Gastroesophageal sphincter (tissue), 4 donors: ENCODE data around the gene LNX1. TPM values are rescaled to one million over a fixed set of nuclear protein-coding genes. Genes with fewer than 3 reads are reported as not detected.

Experiments used
- ATAC-seq: fragments of 150-250 bp; one replicate; pipeline ENCODE4 v1.9.1; 2016; ENCODE audit warnings: mild to moderate bottlenecking, moderate library complexity
- H3K27ac ChIP-seq, 4 donors: fragments of 200-600 bp; sonication (generic) in 3 of 4; 1 replicate in 3 of 4; 2 replicates in 1 of 4; pipeline ENCODE4 v1.5.1; 2016 to 2019
- H3K27me3 ChIP-seq: fragments of 200-600 bp; sonication (generic); one replicate; pipeline ENCODE4 v1.5.1; 2019
- H3K36me3 ChIP-seq, 2 donors: fragments of 200-600 bp; sonication (generic); one replicate each; pipeline ENCODE4 v1.5.1; 2019; ENCODE audit warnings: control low read depth in 1 of 2
- H3K4me1 ChIP-seq, 3 donors: fragments of 200-600 bp; sonication (generic); 1 replicate in 2 of 3; 2 replicates in 1 of 3; pipeline ENCODE4 v1.5.1; 2016 to 2019; ENCODE audit warnings: control low read depth in 2 of 3
- H3K4me3 ChIP-seq, 2 donors: fragments of 200-600 bp; sonication (generic); one replicate each; pipeline ENCODE4 v1.5.1; 2019; ENCODE audit warnings: mild to moderate bottlenecking in 1 of 2, moderate library complexity in 1 of 2
- H3K9me3 ChIP-seq, 3 donors: fragments of 200-600 bp; sonication (generic); one replicate each; pipeline ENCODE4 v1.5.1; 2017 to 2019; ENCODE audit warnings: control low read depth in 2 of 3
- EP300 ChIP-seq: sonication (generic); formaldehyde crosslinking; IDR thresholded peaks from one replicate; pipeline ENCODE4 v1.6.1; 2017; ENCODE audit warnings: antibody characterized with exemption, mild to moderate bottlenecking
- POLR2A ChIP-seq, 2 donors: fragments of 450-650 bp; IDR thresholded peaks; one replicate each; pipeline ENCODE4 v1.6.1; 2017; ENCODE audit warnings: antibody characterized with exemption in 2 of 2, mild to moderate bottlenecking in 2 of 2, moderate library complexity in 1 of 2
- POLR2AphosphoS5 ChIP-seq: sonication (generic); formaldehyde crosslinking; IDR thresholded peaks from one replicate; pipeline ENCODE4 v1.6.1; 2017; ENCODE audit warnings: antibody characterized with exemption
- WGBS, 2 donors: methylation state at CpG; one replicate each; pipeline ENCODE4 v1.1.5; 2018; ENCODE audit warnings: low coverage in 1 of 2; 5-methylcytosine and 5-hydroxymethylcytosine counted together
- total RNA-seq, 4 donors: library from RNA; depleted of rRNA; stranded (reverse); fragments of >200 nt; gene quantifications; one replicate each; pipeline ENCODE4 v1.1.0, GENCODE V29; 2016
- TF ChIP-seq, protein P1 (sequence below), 4 experiments: fragments of 200-600 bp in 2 of 4; fragments of 450-650 bp in 2 of 4; sonication (generic) in 1 of 4; IDR thresholded peaks; one replicate each; pipeline ENCODE4 v1.5.1; 2017 to 2019; ENCODE audit warnings: antibody characterized with exemption in 4 of 4, mild to moderate bottlenecking in 2 of 4, moderate library complexity in 2 of 4

Gene LNX1
- total RNA-seq, 4 donors from 2014 or later = 2.6 to 13.6 (median 7.2) TPM

DNA sequence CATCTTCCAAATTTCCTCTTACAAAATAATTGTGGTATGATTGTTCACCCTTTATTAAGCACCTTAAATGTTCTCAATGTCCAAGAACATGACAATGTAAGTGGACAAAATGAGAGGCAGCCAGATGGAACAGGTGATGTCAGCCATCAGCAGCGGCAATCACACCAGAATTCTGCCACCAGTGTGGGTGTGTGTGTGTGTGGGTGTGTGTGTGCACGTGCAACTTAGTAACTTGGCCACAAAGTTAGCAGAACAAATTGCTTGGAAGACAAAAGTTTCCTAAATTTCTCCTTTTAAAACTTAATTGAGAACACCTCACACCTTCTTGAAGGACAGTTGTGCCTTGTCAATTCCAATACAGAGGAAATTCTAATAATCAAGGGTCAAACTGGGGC is 18.7 kb downstream of the LNX1 start:
- Histone ChIP-seq H3K9me3 (no peaks in the 10 kb centered on the region), H3K4me3 (no peak overlapping the region), H3K27me3 (no peaks in the 10 kb centered on the region), H3K36me3 (no peaks in the 10 kb centered on the region), H3K4me1 (no peaks in the 10 kb centered on the region), H3K27ac (no peak overlapping the region)
- 71 to 86% methylated on average over 1 to 2 of the region's 2 CpGs for WGBS, 2 donors
- TF ChIP-seq POLR2A (IDR thresholded peaks at IDR 0.05) (no peak), POLR2AphosphoS5 (no peak), EP300 (no peak)
- TF ChIP-seq, protein P1, sequence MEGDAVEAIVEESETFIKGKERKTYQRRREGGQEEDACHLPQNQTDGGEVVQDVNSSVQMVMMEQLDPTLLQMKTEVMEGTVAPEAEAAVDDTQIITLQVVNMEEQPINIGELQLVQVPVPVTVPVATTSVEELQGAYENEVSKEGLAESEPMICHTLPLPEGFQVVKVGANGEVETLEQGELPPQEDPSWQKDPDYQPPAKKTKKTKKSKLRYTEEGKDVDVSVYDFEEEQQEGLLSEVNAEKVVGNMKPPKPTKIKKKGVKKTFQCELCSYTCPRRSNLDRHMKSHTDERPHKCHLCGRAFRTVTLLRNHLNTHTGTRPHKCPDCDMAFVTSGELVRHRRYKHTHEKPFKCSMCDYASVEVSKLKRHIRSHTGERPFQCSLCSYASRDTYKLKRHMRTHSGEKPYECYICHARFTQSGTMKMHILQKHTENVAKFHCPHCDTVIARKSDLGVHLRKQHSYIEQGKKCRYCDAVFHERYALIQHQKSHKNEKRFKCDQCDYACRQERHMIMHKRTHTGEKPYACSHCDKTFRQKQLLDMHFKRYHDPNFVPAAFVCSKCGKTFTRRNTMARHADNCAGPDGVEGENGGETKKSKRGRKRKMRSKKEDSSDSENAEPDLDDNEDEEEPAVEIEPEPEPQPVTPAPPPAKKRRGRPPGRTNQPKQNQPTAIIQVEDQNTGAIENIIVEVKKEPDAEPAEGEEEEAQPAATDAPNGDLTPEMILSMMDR (IDR thresholded peaks at IDR 0.05) = no peak
- ATAC-seq = no peak

DNA sequence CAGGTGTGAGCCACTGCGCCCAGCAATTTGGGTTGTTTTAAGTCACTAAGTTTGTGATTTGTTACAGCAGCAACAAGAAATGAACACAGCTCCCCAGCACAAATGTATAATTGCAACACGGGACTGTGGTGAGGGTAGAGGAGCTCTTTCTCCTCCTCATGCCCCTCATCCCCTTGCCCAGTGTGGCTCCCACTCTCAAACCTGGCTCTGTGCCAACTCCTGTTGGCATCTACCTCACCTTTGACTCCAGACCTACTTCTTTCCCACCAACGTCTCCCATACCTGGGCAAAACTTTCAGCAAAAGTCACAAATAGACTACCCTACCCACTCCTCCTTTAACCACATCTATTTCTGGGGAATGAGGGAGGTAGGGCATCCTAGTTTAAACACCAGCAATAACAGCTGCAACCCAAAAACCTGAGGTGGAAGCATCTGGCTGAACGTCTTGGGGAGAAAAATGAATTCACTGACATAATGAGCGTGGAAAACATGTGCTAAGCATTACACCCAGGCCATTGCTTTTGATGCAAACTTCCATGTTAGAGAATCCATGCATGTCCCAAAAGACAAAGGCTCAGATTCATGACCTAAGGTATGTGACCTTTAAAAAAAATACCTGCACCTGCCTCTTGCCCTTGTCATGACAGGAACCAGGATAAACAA is 19.2 kb downstream of the LNX1 start:
- H3K36me3 ChIP-seq = no peaks in the 10 kb centered on the region
- no peak for TF ChIP-seq EP300
- TF ChIP-seq POLR2A (IDR thresholded peaks at IDR 0.05) = no peak
- TF ChIP-seq, protein P1 (IDR thresholded peaks at IDR 0.05) = no peak
- no peak for TF ChIP-seq POLR2AphosphoS5
- no peak for ATAC-seq
- H3K4me3 ChIP-seq = no peak overlapping the region
- H3K27ac ChIP-seq = no peak overlapping the region
- no peaks in the 10 kb centered on the region for H3K4me1 ChIP-seq
- no peaks in the 10 kb centered on the region for H3K9me3 ChIP-seq
- H3K27me3 ChIP-seq = no peaks in the 10 kb centered on the region
- 73 to 86% methylated on average over 2 of the region's 5 CpGs for WGBS, 2 donors

DNA sequence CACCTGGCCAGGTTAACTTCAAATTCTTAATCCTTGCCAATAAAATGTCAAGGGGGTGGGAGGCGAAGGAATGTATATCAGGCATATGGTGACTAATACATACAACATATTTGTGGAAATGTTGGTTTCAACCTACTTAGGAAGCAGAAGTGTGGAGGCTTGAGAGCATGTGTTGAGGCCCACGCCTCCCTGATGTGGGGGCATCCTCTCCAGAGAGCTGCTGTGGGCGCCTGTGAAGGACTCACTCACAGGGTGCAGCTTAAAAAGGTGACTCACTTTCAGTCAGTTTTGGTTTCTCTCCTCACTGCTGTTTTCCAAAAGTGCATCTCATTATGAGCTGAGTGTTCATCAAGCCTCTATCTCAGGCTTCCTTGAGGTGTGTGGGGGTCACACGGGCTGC is 27.5 kb downstream of the LNX1 start:
- no peaks in the 10 kb centered on the region for H3K27me3 ChIP-seq
- H3K27ac ChIP-seq = no peak overlapping the region
- no peaks in the 10 kb centered on the region for H3K9me3 ChIP-seq
- 70% methylated on average over 2 of the region's 4 CpGs; no CpG with 5 or more reads in 1 of the 2 donors for WGBS, 2 donors
- H3K4me1 ChIP-seq = no peaks in the 10 kb centered on the region
- ATAC-seq = no peak
- TF ChIP-seq POLR2AphosphoS5 = no peak
- TF ChIP-seq EP300 = no peak
- TF ChIP-seq, protein P1 (IDR thresholded peaks at IDR 0.05) = no peak
- no peak for TF ChIP-seq POLR2A (IDR thresholded peaks at IDR 0.05)
- no peak overlapping the region for H3K4me3 ChIP-seq
- H3K36me3 ChIP-seq = no peaks in the 10 kb centered on the region

DNA sequence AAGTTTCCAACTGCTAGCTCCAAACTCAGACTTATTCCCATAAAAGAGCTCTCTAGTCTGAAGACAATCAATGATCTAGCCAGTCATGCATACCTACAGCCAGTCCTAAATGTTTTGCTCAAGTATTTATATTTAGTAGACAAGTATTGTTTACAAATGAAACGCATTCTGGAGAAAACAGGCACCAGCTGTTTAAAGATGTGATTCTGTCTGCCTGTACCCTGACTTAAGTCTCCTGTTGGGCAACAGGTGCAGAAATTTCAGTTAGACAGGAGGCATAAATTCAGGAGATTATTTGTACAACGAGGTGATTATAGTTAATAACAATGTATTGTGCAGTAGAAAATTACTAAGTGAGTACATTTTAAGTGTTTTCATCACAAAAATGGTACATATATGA is 28.9 kb downstream of the LNX1 start:
- no peaks in the 10 kb centered on the region for H3K9me3 ChIP-seq
- no peaks in the 10 kb centered on the region for H3K36me3 ChIP-seq
- H3K27ac ChIP-seq = no peak overlapping the region
- H3K4me1 ChIP-seq = no peaks in the 10 kb centered on the region
- TF ChIP-seq, protein P1 (IDR thresholded peaks at IDR 0.05) = no peak
- TF ChIP-seq EP300 (no peak), POLR2AphosphoS5 (no peak), POLR2A (IDR thresholded peaks at IDR 0.05) (no peak)
- WGBS, 2 donors = 74 to 81% methylated on average over 2 of the region's 2 CpGs
- no peak for ATAC-seq
- no peaks in the 10 kb centered on the region for H3K27me3 ChIP-seq
- no peak overlapping the region for H3K4me3 ChIP-seq

DNA sequence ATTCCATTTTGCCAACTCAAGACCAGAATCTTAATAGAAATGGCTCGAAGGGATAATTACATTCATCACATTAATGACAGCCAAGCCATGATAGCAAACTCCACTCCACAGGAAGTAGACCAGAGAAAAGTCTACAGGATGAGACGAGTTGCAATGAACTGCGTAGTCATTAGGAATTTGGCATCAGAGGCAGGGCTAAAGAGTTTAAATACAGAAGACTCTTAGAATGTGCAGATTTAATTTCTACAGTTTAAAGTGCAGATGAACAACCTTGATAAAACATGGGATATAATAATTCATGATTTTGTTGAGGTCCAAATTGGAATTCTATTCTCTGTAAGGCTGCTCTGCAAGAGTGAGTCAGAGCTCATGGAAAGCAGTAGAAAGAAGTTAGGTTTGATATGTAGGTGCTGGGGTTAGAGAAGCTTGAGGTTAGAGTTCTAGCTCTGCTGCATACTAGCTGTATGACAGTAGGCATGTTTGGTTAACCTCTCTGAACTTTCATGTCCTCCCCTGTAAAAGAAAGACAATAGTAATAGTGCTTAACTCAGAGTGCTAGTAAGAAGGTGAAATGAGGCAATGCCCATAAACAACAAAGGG is 32.2 kb downstream of the LNX1 start:
- no peaks in the 10 kb centered on the region for H3K27me3 ChIP-seq
- TF ChIP-seq, protein P1 (IDR thresholded peaks at IDR 0.05) = no peak
- no peak for TF ChIP-seq POLR2AphosphoS5
- TF ChIP-seq EP300 = no peak
- no peak for TF ChIP-seq POLR2A (IDR thresholded peaks at IDR 0.05)
- no peaks in the 10 kb centered on the region for H3K4me1 ChIP-seq
- no peaks in the 10 kb centered on the region for H3K36me3 ChIP-seq
- WGBS, 2 donors = 83 to 84% methylated on average over 2 to 3 of the region's 3 CpGs
- H3K9me3 ChIP-seq = no peaks in the 10 kb centered on the region
- H3K27ac ChIP-seq = no peak overlapping the region
- H3K4me3 ChIP-seq = no peak overlapping the region
- ATAC-seq = no peak
